DND-41 (cell line): Measurements from ENCODE around the gene AUTS2.

Experiments
- ATAC-seq: fragments of 200-7000 bp; cut with Tn5 transposase; 3 replicates; pipeline ENCODE4 v1.9.1; 2021; ENCODE audit warnings: low read depth; ENCODE audit not compliant: insufficient read depth
- DNase-seq: peaks from one replicate; pipeline ENCODE4 v3.0.0-alpha.2; 2020
- H2AFZ ChIP-seq: 2 replicates; pipeline ENCODE4 v1.6.0; 2012; ENCODE audit warnings: low read depth, low read length
- H3K27ac ChIP-seq: 2 replicates; pipeline ENCODE4 v1.5.1; 2012; ENCODE audit warnings: low read length, inconsistent platforms
- H3K27me3 ChIP-seq: fragments of 200-600 bp; sonication (generic); 2 replicates; pipeline ENCODE4 v1.6.0; 2012; ENCODE audit warnings: low read length, mild to moderate bottlenecking, inconsistent platforms; ENCODE audit not compliant: insufficient read depth, poor library complexity
- H3K36me3 ChIP-seq: 2 replicates; pipeline ENCODE4 v1.5.1; 2012; ENCODE audit warnings: low read length, inconsistent platforms; ENCODE audit not compliant: insufficient read depth
- H3K4me1 ChIP-seq: 2 replicates; pipeline ENCODE4 v1.5.1; 2012; ENCODE audit warnings: mild to moderate bottlenecking, low read length; ENCODE audit not compliant: insufficient read depth
- H3K4me2 ChIP-seq: 2 replicates; pipeline ENCODE4 v1.6.0; 2012; ENCODE audit warnings: mild to moderate bottlenecking, moderate library complexity, low read length, inconsistent platforms; ENCODE audit not compliant: insufficient read depth
- H3K4me3 ChIP-seq, 2 experiments: fragments of 200-600 bp in 1 of 2; shearing (Covaris generic) in 1 of 2; 2 replicates each; pipeline ENCODE4 v1.5.1; 2012 to 2016; ENCODE audit warnings: inconsistent platforms in 2 of 2, low read length in 2 of 2, mild to moderate bottlenecking in 2 of 2, low read depth in 1 of 2, moderate library complexity in 1 of 2
- H3K79me2 ChIP-seq: 2 replicates; pipeline ENCODE4 v1.6.0; 2012; ENCODE audit warnings: low read length, inconsistent platforms; ENCODE audit not compliant: insufficient read depth
- H3K9ac ChIP-seq: 2 replicates; pipeline ENCODE4 v1.6.0; 2012; ENCODE audit warnings: low read depth, mild to moderate bottlenecking, inconsistent platforms, low read length, moderate library complexity
- H3K9me3 ChIP-seq: 2 replicates; pipeline ENCODE4 v1.5.1; 2012; ENCODE audit warnings: low read length, moderate library complexity, mild to moderate bottlenecking, inconsistent platforms; ENCODE audit not compliant: insufficient read depth, severe bottlenecking
- H4K20me1 ChIP-seq: 2 replicates; pipeline ENCODE4 v1.6.0; 2012; ENCODE audit warnings: low read length; ENCODE audit not compliant: insufficient read depth
- EZH2 ChIP-seq: IDR thresholded peaks from 3 replicates; pipeline ENCODE4 v1.6.1; 2012; ENCODE audit warnings: borderline replicate concordance, low read depth, mild to moderate bottlenecking, moderate library complexity, low read length, inconsistent platforms; ENCODE audit not compliant: severe bottlenecking
- TF ChIP-seq, protein P1 (sequence below): IDR thresholded peaks from 2 replicates; pipeline ENCODE4 v1.5.1; 2012; ENCODE audit warnings: borderline replicate concordance, low read length, moderate library complexity, mild to moderate bottlenecking; ENCODE audit not compliant: poor library complexity, severe bottlenecking; ENCODE audit errors: extremely low read depth

AUTS2 gene

GRCh38 chr7:70573071-70573661 lies 974.9 kb downstream of the AUTS2 start:
- Histone ChIP-seq H2AFZ (no peak overlapping the region), H3K4me2 (no peak overlapping the region), H3K9ac (no peak overlapping the region), H3K79me2 (no peaks in the 10 kb centered on the region), H3K9me3 (no peaks in the 10 kb centered on the region), H3K27me3 (no peaks in the 10 kb centered on the region), H3K4me3 (no peak overlapping the region), H4K20me1 (no peaks in the 10 kb centered on the region), H3K4me1 (no peaks in the 10 kb centered on the region), H3K27ac (no peak overlapping the region), H3K36me3 (peaks cover 5% of the 10 kb centered on the region; the same call in 1 of the 2 replicates)
- DNase-seq = no peak
- TF ChIP-seq EZH2 = no peak
- no peak for ATAC-seq

- no peaks in the 10 kb centered on the region for H3K79me2 ChIP-seq
- no peak for ATAC-seq
- no peaks in the 10 kb centered on the region for H3K4me1 ChIP-seq
Measured at GRCh38 chr7:70573696-70574095, 975.4 kb downstream of the AUTS2 start.

GRCh38 chr7:70574314-70574834 lies 976.1 kb downstream of the AUTS2 start:
- no peak overlapping the region for H3K4me2 ChIP-seq
- no peaks in the 10 kb centered on the region for H3K4me1 ChIP-seq
- H3K27ac ChIP-seq = no peak overlapping the region
- no peaks in the 10 kb centered on the region for H4K20me1 ChIP-seq
- H3K79me2 ChIP-seq = no peaks in the 10 kb centered on the region
- ATAC-seq = no peak
- no peak overlapping the region for H2AFZ ChIP-seq
- H3K9ac ChIP-seq = no peak overlapping the region
- H3K36me3 ChIP-seq = no peaks in the 10 kb centered on the region
- TF ChIP-seq, protein P1, sequence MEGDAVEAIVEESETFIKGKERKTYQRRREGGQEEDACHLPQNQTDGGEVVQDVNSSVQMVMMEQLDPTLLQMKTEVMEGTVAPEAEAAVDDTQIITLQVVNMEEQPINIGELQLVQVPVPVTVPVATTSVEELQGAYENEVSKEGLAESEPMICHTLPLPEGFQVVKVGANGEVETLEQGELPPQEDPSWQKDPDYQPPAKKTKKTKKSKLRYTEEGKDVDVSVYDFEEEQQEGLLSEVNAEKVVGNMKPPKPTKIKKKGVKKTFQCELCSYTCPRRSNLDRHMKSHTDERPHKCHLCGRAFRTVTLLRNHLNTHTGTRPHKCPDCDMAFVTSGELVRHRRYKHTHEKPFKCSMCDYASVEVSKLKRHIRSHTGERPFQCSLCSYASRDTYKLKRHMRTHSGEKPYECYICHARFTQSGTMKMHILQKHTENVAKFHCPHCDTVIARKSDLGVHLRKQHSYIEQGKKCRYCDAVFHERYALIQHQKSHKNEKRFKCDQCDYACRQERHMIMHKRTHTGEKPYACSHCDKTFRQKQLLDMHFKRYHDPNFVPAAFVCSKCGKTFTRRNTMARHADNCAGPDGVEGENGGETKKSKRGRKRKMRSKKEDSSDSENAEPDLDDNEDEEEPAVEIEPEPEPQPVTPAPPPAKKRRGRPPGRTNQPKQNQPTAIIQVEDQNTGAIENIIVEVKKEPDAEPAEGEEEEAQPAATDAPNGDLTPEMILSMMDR = no peak
- TF ChIP-seq EZH2 = no peak
- H3K4me3 ChIP-seq = no peak overlapping the region
- H3K9me3 ChIP-seq = no peaks in the 10 kb centered on the region
- H3K27me3 ChIP-seq = no peaks in the 10 kb centered on the region
- DNase-seq = no peak

More at GRCh38 chr7:70573696-70574095, 975.4 kb downstream of the AUTS2 start:
- Histone ChIP-seq H4K20me1 (no peaks in the 10 kb centered on the region), H2AFZ (no peak overlapping the region), H3K27ac (no peak overlapping the region), H3K4me2 (no peak overlapping the region), H3K27me3 (no peaks in the 10 kb centered on the region), H3K36me3 (peaks cover under 1% of the 10 kb centered on the region; the same call in 1 of the 2 replicates), H3K4me3 (no peak overlapping the region), H3K9ac (no peak overlapping the region), H3K9me3 (no peaks in the 10 kb centered on the region)
- no peak for DNase-seq
- TF ChIP-seq, protein P1 = no peak
- TF ChIP-seq EZH2 = no peak

GRCh38 chr7:70574970-70575799 lies 976.9 kb downstream of the AUTS2 start:
- no peak for DNase-seq
- Histone ChIP-seq H3K9me3 (no peaks in the 10 kb centered on the region), H3K27ac (no peak overlapping the region), H3K4me3 (no peak overlapping the region), H3K9ac (no peak overlapping the region), H4K20me1 (no peaks in the 10 kb centered on the region), H3K4me2 (no peak overlapping the region), H3K4me1 (no peaks in the 10 kb centered on the region), H3K27me3 (no peaks in the 10 kb centered on the region), H2AFZ (no peak overlapping the region), H3K79me2 (no peaks in the 10 kb centered on the region), H3K36me3 (no peaks in the 10 kb centered on the region)
- TF ChIP-seq, protein P1 = no peak
- TF ChIP-seq EZH2 = no peak
- ATAC-seq = no peak
